ENCODE measurements around the gene GPHB5. TPM values are rescaled to one million over a fixed set of nuclear protein-coding genes. Genes with fewer than 3 reads are reported as not detected.

GPHB5 gene
- total and polyA plus RNA-seq, 2 donors (not counting 1 experiment from before 2014, with no cell fraction given): not detected

- Histone ChIP-seq H3K27ac (ENCODE audit: insufficient read depth, low read length) (no peak overlapping the region), H3K9ac (ENCODE audit: insufficient read depth, low read length) (no peak overlapping the region), H3K36me3 (ENCODE audit: control insufficient read depth, insufficient read depth, low read length) (no peaks in the 10 kb centered on the region), H3K9me3 (ENCODE audit: control insufficient read depth, insufficient read depth, low read depth, low read length) (no peaks in the 10 kb centered on the region), H3K27me3 (ENCODE audit: control insufficient read depth, insufficient read depth, low read length) (no peaks in the 10 kb centered on the region), H3K4me2 (ENCODE audit: extremely low read depth, insufficient read depth, low read length) (no peak overlapping the region), H3K4me1 (ENCODE audit: control insufficient read depth, extremely low read depth, insufficient read depth, low read length) (no peaks in the 10 kb centered on the region), H4K20me1 (ENCODE audit: control insufficient read depth, extremely low read depth, insufficient read depth, low read length) (no peaks in the 10 kb centered on the region), H3K4me3 (replicated peaks in 1 of 4; ENCODE audit: control extremely low read depth in 1 of 4, insufficient read depth in 1 of 4, low read depth in 3 of 4, low read length in 4 of 4) (no peak overlapping the region), H2AFZ (ENCODE audit: low read length) (no peak overlapping the region), H3K79me2 (ENCODE audit: control insufficient read depth, insufficient read depth, low read length) (no peaks in the 10 kb centered on the region)
- DNase-seq (ENCODE audit: low read depth in 2 of 2): peak; percentile 65 to 73
- no peak for TF ChIP-seq EZH2 (IDR thresholded peaks at IDR 0.05; ENCODE audit: low read length, missing control alignments)
- peak; percentile 76 to 80 for TF ChIP-seq CTCF (conservative IDR thresholded peaks at IDR 0.05 in 1 of 2, IDR thresholded peaks at IDR 0.05 in 1 of 2; ENCODE audit: low read depth in 1 of 2, low read length in 2 of 2)
Observed at GRCh38 chr14:63276492-63277342, 42.0 kb downstream of the GPHB5 start.

GRCh38 chr14:63276016-63276415 is 42.7 kb downstream of the GPHB5 start:
- Histone ChIP-seq H3K4me1 (ENCODE audit: control insufficient read depth, extremely low read depth, insufficient read depth, low read length) (no peaks in the 10 kb centered on the region), H3K9ac (ENCODE audit: insufficient read depth, low read length) (no peak overlapping the region), H3K27ac (ENCODE audit: insufficient read depth, low read length) (no peak overlapping the region), H3K9me3 (ENCODE audit: control insufficient read depth, insufficient read depth, low read depth, low read length) (no peaks in the 10 kb centered on the region), H3K79me2 (ENCODE audit: control insufficient read depth, insufficient read depth, low read length) (no peaks in the 10 kb centered on the region), H3K27me3 (ENCODE audit: control insufficient read depth, insufficient read depth, low read length) (no peaks in the 10 kb centered on the region), H4K20me1 (ENCODE audit: control insufficient read depth, extremely low read depth, insufficient read depth, low read length) (no peaks in the 10 kb centered on the region), H2AFZ (ENCODE audit: low read length) (no peak overlapping the region), H3K4me2 (ENCODE audit: extremely low read depth, insufficient read depth, low read length) (no peak overlapping the region), H3K4me3 (replicated peaks in 1 of 4; ENCODE audit: control extremely low read depth in 1 of 4, insufficient read depth in 1 of 4, low read depth in 3 of 4, low read length in 4 of 4) (no peak overlapping the region), H3K36me3 (ENCODE audit: control insufficient read depth, insufficient read depth, low read length) (no peaks in the 10 kb centered on the region)
- TF ChIP-seq EZH2 (IDR thresholded peaks at IDR 0.05; ENCODE audit: low read length, missing control alignments) (no peak), CTCF (conservative IDR thresholded peaks at IDR 0.05 in 1 of 2, IDR thresholded peaks at IDR 0.05 in 1 of 2; ENCODE audit: low read depth in 1 of 2, low read length in 2 of 2) (no peak)
- DNase-seq (ENCODE audit: low read depth in 2 of 2): no peak

GRCh38 chr14:63275611-63276010 is 43.1 kb downstream of the GPHB5 start:
- TF ChIP-seq CTCF (conservative IDR thresholded peaks at IDR 0.05 in 1 of 2, IDR thresholded peaks at IDR 0.05 in 1 of 2; ENCODE audit: low read depth in 1 of 2, low read length in 2 of 2) (no peak), EZH2 (IDR thresholded peaks at IDR 0.05; ENCODE audit: low read length, missing control alignments) (no peak)
- Histone ChIP-seq H3K36me3 (ENCODE audit: control insufficient read depth, insufficient read depth, low read length) (no peaks in the 10 kb centered on the region), H3K4me2 (ENCODE audit: extremely low read depth, insufficient read depth, low read length) (no peak overlapping the region), H3K79me2 (ENCODE audit: control insufficient read depth, insufficient read depth, low read length) (no peaks in the 10 kb centered on the region), H3K4me1 (ENCODE audit: control insufficient read depth, extremely low read depth, insufficient read depth, low read length) (no peaks in the 10 kb centered on the region), H3K9me3 (ENCODE audit: control insufficient read depth, insufficient read depth, low read depth, low read length) (no peaks in the 10 kb centered on the region), H4K20me1 (ENCODE audit: control insufficient read depth, extremely low read depth, insufficient read depth, low read length) (no peaks in the 10 kb centered on the region), H3K27me3 (ENCODE audit: control insufficient read depth, insufficient read depth, low read length) (no peaks in the 10 kb centered on the region), H3K4me3 (replicated peaks in 1 of 4; ENCODE audit: control extremely low read depth in 1 of 4, insufficient read depth in 1 of 4, low read depth in 3 of 4, low read length in 4 of 4) (no peak overlapping the region), H2AFZ (ENCODE audit: low read length) (no peak overlapping the region), H3K27ac (ENCODE audit: insufficient read depth, low read length) (no peak overlapping the region), H3K9ac (ENCODE audit: insufficient read depth, low read length) (no peak overlapping the region)
- DNase-seq (ENCODE audit: low read depth in 2 of 2): no peak

All from fibroblast of lung (primary cell).